Activated gamma-delta T cell treated with anti-CD3 and anti-CD28 coated beads, Interleukin-2, amount 50 U/mL, for 16 hours (primary cell): ENCODE results near the gene EPG5.
"Not testable (repeated sequence)": the region's sequence is repeated elsewhere in the genome, so short reads cannot be mapped to it uniquely, and the experiment has no call there.

Source experiments
- DNase-seq: peaks from one replicate; pipeline ENCODE4 v3.0.0-alpha.2; 2020; ENCODE audit warnings: low read depth

The EPG5 gene

DNA sequence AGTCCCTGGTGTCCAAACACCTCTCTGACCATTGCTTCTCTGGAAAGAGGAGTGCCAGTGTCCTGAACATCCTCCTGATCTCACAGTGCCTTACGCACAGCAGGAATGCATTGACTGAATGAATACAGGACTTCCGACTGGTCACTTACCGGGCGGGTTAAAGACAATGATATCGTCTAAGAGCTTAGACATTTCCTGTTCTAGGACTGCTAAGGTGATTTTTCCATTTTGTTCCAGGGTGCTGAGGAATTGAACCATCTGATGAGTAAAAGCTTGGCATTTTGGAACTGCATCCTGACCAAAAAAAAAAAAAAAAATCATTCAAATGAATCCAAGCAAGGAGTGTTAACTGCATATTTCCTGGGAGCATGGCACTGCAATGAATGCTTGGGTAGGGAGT, 101.7 kb downstream of the EPG5 start:
- DNase-seq: no peak

GRCh38 chr18:45864081-45864480, 103.0 kb downstream of the EPG5 start:
- no peak for DNase-seq

GRCh38 chr18:45863469-45863868, 103.7 kb downstream of the EPG5 start:
- no peak for DNase-seq

DNA sequence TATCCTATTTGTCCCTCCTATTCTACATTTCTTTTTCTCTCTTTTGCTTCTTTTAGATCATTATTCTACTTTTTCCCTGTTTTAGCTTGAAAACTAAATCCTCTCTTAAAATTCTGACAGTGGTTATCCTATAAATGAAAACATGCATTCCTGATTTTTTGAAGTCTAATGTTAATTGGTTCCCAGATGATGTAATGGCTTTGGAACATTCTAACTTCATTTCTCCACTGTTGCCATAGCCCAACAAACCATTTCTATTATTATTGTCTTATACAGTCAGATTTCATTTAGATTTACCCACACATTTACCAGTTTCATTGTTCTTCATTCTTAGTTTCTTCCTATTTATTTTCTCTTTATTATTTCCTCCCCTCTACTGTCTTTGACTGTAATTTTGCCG, 105.2 kb downstream of the EPG5 start:
- no peak for DNase-seq

DNA sequence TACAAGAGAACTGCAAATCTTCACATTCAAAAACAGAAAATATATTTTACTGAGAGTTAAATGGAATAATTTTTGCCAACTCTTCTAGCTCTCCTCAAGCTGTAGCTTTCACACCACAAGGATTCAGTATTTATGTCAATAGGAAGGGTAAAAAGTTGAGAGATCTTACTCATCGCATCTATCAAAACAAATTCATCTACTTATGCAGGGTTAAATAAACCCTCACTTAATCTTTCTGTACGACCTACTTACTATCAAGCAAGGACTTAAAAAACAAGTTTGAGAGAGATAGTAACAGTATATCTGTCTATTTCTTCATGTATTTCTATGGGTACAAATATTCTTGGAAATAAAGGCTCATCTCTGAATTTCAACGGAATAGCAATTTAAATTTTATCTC, 106.2 kb downstream of the EPG5 start:
- DNase-seq: no peak

- DNase-seq: no peak
Measured at GRCh38 chr18:45860492-45860891, 106.6 kb downstream of the EPG5 start.

DNA sequence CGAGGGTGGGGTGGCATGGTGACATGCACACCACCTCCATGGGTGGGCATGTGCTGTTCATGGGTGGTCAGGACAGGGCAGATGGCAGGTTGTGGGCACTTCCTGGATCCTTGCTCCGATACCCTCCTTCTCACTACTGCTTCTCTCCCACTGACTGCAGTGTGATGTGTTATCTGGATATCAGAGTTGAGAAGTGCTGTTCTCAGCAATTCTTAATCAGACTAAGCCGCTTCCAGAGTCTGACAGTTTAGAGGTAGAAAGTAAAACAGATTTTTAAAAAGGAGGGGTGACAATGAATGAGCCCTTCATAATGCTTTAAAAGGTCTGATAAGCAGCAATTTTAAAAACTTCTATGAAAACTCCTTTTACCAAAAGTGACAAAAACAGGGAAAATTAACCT, 107.8 kb downstream of the EPG5 start:
- DNase-seq: no peak

GRCh38 chr18:45856531-45856930, 110.6 kb downstream of the EPG5 start:
- DNase-seq: no peak

- DNase-seq: no peak
Measured at GRCh38 chr18:45854036-45854586, 113.0 kb downstream of the EPG5 start.

GRCh38 chr18:45852631-45853030, 114.5 kb downstream of the EPG5 start:
- no peak for DNase-seq

DNA sequence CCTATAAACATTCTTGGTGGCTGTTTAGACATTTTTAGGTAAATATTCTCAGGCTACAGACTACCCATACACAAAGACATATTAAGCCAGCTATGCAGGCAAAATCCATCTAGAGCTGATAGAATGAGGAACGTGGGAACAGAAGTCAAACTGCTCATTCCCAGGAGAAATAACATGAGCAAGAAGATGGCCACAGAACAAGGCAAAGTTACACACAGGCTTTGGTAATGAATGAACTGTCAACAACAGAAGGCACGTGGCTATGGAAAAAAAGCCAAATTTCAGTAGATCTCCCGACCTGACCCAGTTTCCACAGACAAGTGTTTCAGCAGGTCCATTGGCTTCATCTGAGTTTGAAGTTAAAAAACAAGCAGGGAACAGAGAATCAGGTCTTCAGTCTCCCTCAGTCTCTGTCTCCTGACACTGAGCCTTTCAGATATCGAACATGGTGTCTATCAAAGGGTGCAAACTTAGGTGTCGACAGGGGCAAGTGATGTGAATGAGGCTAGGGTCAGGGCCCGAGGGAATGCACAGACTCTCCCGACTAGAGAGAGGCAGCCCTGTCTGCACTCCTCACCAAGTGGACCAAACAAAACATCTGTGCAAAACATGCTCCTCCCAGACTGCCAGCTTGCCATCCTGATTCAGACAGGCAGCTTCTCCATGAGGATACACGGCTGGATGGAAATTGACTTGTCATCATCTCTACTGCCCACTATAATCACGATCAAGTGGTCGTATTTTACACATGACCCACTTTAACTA, 115.8 kb downstream of the EPG5 start:
- no peak for DNase-seq

GRCh38 chr18:45850021-45850420, 117.1 kb downstream of the EPG5 start:
- DNase-seq: no peak

DNA sequence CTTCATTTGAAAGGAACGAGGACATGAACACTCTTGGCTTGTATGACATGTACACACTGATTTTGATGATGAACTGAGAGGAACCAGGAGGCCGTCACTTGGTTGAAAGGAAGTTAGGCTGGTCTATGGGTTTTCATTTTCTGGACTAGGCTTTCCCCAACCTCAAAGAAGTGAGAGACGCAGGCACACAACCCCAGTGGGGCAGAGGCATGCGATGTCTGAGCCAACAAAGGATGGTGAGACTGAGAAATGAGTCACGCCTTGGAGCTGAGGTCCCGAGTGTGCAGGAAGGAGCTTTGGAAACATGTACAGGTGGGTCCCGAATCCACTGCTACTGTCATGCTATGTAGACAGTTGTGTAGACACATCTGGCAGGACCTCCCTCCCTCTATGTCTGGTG, 117.6 kb downstream of the EPG5 start:
- no peak for DNase-seq

DNA sequence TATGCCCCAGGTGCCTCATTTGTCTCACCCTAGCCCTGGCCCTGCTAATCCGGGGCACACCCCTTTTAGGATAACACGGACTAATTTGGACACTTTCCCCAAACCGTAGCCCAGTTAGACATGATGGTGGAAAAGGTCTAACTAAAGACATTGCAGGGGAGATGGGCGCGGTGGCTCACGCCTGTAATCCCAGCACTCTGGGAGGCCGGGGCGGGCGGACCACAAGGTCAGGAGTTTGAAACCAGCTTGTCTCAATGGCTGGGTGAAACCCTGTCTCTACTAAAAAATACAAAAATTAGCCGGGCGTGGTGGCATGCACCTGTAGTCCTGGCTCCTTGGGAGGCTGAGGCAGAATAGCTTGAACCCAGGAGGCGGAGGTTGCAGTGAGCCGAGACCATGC, 118.5 kb downstream of the EPG5 start:
- not testable (repeated sequence) for DNase-seq

DNA sequence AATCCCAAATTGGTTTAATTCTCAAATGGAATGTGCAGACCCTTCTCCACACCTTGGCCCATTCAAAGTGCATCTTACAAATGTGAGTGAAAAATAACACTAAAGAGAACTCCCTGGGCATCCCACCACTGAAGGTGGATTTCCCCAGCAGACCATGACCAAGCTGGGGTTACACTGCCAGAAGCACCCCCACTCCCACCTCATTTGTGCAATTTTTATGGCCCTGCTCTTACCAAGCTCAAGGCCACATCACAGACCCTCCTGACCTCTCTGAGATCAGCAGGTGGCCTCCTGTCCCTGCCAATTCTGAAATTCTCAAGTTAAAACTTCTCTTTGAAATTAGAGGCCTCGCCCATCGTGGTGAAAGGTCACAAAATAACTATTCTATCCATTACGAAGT, 120.0 kb downstream of the EPG5 start:
- DNase-seq: no peak

GRCh38 chr18:45845410-45845809, 121.7 kb downstream of the EPG5 start:
- DNase-seq: no peak

DNA sequence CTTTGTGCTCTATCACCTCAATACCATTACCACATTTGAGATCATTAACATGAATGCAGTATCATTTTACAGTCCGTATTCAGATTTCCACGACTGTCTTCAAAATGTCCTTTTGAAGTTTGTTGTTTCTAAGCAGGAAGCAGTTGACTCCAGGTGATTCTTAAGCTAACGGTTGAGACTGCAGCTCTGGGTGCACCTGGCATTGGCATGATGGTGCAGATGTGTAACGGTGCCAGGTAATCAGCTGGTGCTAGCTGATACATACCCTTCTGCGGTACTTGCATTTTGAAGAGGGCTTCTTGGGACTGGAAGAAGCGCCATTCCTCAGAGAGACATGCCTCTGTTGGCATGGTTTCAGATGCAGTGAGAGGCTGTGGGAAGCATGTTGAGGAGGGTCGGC, 122.2 kb downstream of the EPG5 start:
- no peak for DNase-seq

GRCh38 chr18:45843019-45843418, 124.1 kb downstream of the EPG5 start:
- no peak for DNase-seq

DNA sequence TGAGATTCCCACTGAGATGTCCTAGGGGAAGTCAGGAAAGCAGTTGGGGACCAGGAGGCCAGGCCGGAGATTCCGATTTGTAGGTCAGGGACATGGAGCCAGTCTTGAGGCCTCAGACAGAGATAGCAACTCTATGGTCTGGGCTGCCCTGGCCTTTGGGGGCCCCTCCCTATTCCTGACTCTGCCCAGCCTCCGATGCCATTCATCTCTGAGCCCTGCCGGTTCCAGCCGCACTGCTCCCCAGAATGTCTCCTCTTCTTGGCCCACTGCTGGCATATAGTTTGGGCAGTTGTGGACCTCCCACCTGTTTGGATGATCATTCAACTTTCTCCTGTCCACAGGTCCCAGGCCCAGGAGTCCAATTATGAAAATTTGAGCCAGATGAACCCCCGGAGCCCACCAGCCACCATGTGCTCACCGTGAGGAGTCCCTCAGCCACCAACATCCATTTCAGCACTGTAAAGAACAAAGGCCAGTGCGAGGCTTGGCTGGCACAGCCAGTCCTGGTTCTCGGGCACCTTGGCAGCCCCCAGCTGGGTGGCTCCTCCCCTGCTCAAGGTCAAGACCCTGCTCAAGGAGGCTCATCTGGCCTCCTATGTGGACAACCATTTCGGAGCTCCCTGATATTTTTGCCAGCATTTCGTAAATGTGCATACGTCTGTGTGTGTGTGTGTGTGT, 125.2 kb downstream of the EPG5 start:
- no peak for DNase-seq

GRCh38 chr18:45841060-45841764, 125.9 kb downstream of the EPG5 start:
- DNase-seq: no peak

GRCh38 chr18:45839414-45840395, 127.4 kb downstream of the EPG5 start:
- no peak for DNase-seq
